IMR-90 (cell line): Measurements from ENCODE around the gene SEMA4F. TPM values are rescaled to one million over a fixed set of nuclear protein-coding genes. Genes with fewer than 3 reads are reported as not detected.

ENCODE experiments used
- ATAC-seq: fragments of 200-7000 bp; cut with Tn5 transposase; 2 replicates; pipeline ENCODE4 v1.9.1; 2020; ENCODE audit warnings: low read depth, mild to moderate bottlenecking, moderate library complexity
- BruUV-seq: library from RNA; stranded (reverse); fragments of 400-500 nt; replicated peaks from 2 replicates; lab custom pipeline; 2021; lab: Mats Ljungman, UMichigan
- CTCF ChIA-PET: fragments of 300-600 bp; formaldehyde crosslinking; extraction: SDS; loops from one replicate; lab custom pipeline; 2021; ENCODE audit warnings: antibody characterized with exemption; lab: Yijun Ruan, JAX
- POLR2A ChIA-PET: fragments of 300-600 bp; sonication (Branson Sonifier 250); formaldehyde crosslinking; loops from one replicate; lab custom pipeline; 2022; ENCODE audit warnings: antibody characterized with exemption; ENCODE audit not compliant: unreplicated experiment; lab: Charles Lee
- DNase-seq: peaks from one replicate; pipeline ENCODE4 v3.0.0; 2013
- H2AFZ ChIP-seq: replicated peaks from 2 replicates; pipeline ENCODE3; 2013; ENCODE audit warnings: low read length, mild to moderate bottlenecking; ENCODE audit not compliant: poor library complexity
- H2AK5ac ChIP-seq: 2 replicates; pipeline ENCODE4 v1.6.1; 2013; ENCODE audit warnings: low read depth, low read length, inconsistent platforms
- H2AK9ac ChIP-seq: replicated peaks from 2 replicates; pipeline ENCODE3; 2013; ENCODE audit warnings: mild to moderate bottlenecking, low read depth, low read length, moderate library complexity; ENCODE audit not compliant: poor library complexity
- H2BK120ac ChIP-seq: 2 replicates; pipeline ENCODE4 v1.6.1; 2013; ENCODE audit warnings: low read depth, low read length, inconsistent platforms
- H2BK15ac ChIP-seq: 3 replicates; pipeline ENCODE4 v1.6.1; 2013; ENCODE audit warnings: low read depth, low read length, inconsistent platforms
- H2BK20ac ChIP-seq: 2 replicates; pipeline ENCODE4 v1.6.1; 2013; ENCODE audit warnings: low read depth, mild to moderate bottlenecking, inconsistent platforms, low read length, moderate library complexity
- H2BK5ac ChIP-seq: 2 replicates; pipeline ENCODE4 v1.6.1; 2013; ENCODE audit warnings: mild to moderate bottlenecking, low read depth, low read length, inconsistent platforms; ENCODE audit not compliant: poor library complexity, severe bottlenecking
- H3K14ac ChIP-seq: replicated peaks from 2 replicates; pipeline ENCODE4 v1.6.1; 2013; ENCODE audit warnings: low read depth, low read length, inconsistent platforms
- H3K18ac ChIP-seq: 2 replicates; pipeline ENCODE4 v1.6.1; 2013; ENCODE audit warnings: low read depth, low read length, control low read depth
- H3K23ac ChIP-seq: 2 replicates; pipeline ENCODE4 v1.6.1; 2013; ENCODE audit warnings: low read depth, low read length, inconsistent platforms
- H3K27ac ChIP-seq: 2 replicates; pipeline ENCODE4 v1.5.1; 2013; ENCODE audit warnings: mild to moderate bottlenecking, control low read depth, low read length; ENCODE audit not compliant: insufficient read depth
- H3K27me3 ChIP-seq: 2 replicates; pipeline ENCODE4 v1.6.1; 2013; ENCODE audit warnings: low read length; ENCODE audit not compliant: control insufficient read depth, insufficient read depth
- H3K36me3 ChIP-seq: 2 replicates; pipeline ENCODE4 v1.6.1; 2013; ENCODE audit warnings: low read length, mixed read lengths; ENCODE audit not compliant: control insufficient read depth, insufficient read depth
- H3K4ac ChIP-seq: 2 replicates; pipeline ENCODE4 v1.6.1; 2013; ENCODE audit warnings: low read depth, low read length, inconsistent platforms
- H3K4me1 ChIP-seq: 2 replicates; pipeline ENCODE4 v1.6.1; 2013; ENCODE audit warnings: low read length, mixed read lengths; ENCODE audit not compliant: control insufficient read depth, insufficient read depth
- H3K4me2 ChIP-seq: 2 replicates; pipeline ENCODE4 v1.6.1; 2013; ENCODE audit warnings: low read depth, mild to moderate bottlenecking, control low read depth, low read length, moderate library complexity
- H3K4me3 ChIP-seq: 2 replicates; pipeline ENCODE4 v1.5.1; 2013; ENCODE audit warnings: low read depth, mild to moderate bottlenecking, control low read depth, low read length, moderate library complexity; ENCODE audit not compliant: insufficient read depth
- H3K56ac ChIP-seq: 2 replicates; pipeline ENCODE4 v1.6.1; 2013; ENCODE audit warnings: low read length, inconsistent platforms; ENCODE audit not compliant: insufficient read depth; ENCODE audit errors: extremely low read depth
- H3K79me1 ChIP-seq, 2 experiments: 2 replicates each; pipeline ENCODE4 v1.6.1; 2013; ENCODE audit warnings: low read length in 2 of 2, inconsistent platforms in 1 of 2, low read depth in 1 of 2
- H3K9ac ChIP-seq: 2 replicates; pipeline ENCODE4 v1.6.1; 2013; ENCODE audit warnings: low read depth, low read length, control low read depth
- H3K9me1 ChIP-seq: 2 replicates; pipeline ENCODE4 v1.6.1; 2013; ENCODE audit warnings: low read length, inconsistent platforms; ENCODE audit not compliant: insufficient read depth
- H3K9me3 ChIP-seq: 2 replicates; pipeline ENCODE4 v1.6.1; 2013; ENCODE audit warnings: low read length; ENCODE audit not compliant: control insufficient read depth, insufficient read depth
- H4K20me1 ChIP-seq: 2 replicates; pipeline ENCODE4 v1.6.1; 2013; ENCODE audit warnings: low read length, inconsistent platforms; ENCODE audit not compliant: insufficient read depth
- H4K5ac ChIP-seq: 2 replicates; pipeline ENCODE4 v1.6.1; 2013; ENCODE audit warnings: mild to moderate bottlenecking, low read depth, low read length, control low read depth
- H4K8ac ChIP-seq, 2 experiments: 2 replicates each; pipeline ENCODE4 v1.6.1; 2013; ENCODE audit warnings: low read depth in 2 of 2, low read length in 2 of 2, control low read depth in 1 of 2, inconsistent platforms in 1 of 2
- H4K91ac ChIP-seq: 2 replicates; pipeline ENCODE4 v1.6.1; 2013; ENCODE audit warnings: low read depth, low read length, inconsistent platforms; ENCODE audit not compliant: insufficient read depth
- BHLHE40 ChIP-seq: fragments of 150-350 bp; IDR thresholded peaks from 2 replicates; pipeline ENCODE4 v1.6.1; 2016; ENCODE audit warnings: mild to moderate bottlenecking, low read depth, low read length
- CEBPB ChIP-seq: IDR thresholded peaks from 2 replicates; pipeline ENCODE4 v1.6.1; 2012; ENCODE audit warnings: low read depth, low read length, improper control_type of control experiment
- CHD1 ChIP-seq: IDR thresholded peaks from 2 replicates; pipeline ENCODE4 v1.6.1; 2012; ENCODE audit warnings: low read depth, low read length, improper control_type of control experiment
- CTCF ChIP-seq: conservative IDR thresholded peaks from 2 replicates; pipeline ENCODE4 v1.5.1; 2012; ENCODE audit warnings: mild to moderate bottlenecking, low read depth, low read length, improper control_type of control experiment
- FOS ChIP-seq: fragments of 150-350 bp; IDR thresholded peaks from 2 replicates; pipeline ENCODE4 v1.6.1; 2016; ENCODE audit warnings: low read depth, low read length
- MAFK ChIP-seq: IDR thresholded peaks from 2 replicates; pipeline ENCODE4 v1.6.1; 2012; ENCODE audit warnings: low read depth, low read length, improper control_type of control experiment
- MAZ ChIP-seq: IDR thresholded peaks from 2 replicates; pipeline ENCODE4 v1.6.1; 2012; ENCODE audit warnings: low read depth, mild to moderate bottlenecking, low read length, improper control_type of control experiment, moderate library complexity, borderline replicate concordance
- MXI1 ChIP-seq: IDR thresholded peaks from 2 replicates; pipeline ENCODE4 v1.6.1; 2012; ENCODE audit warnings: low read depth, mild to moderate bottlenecking, low read length, moderate library complexity, borderline replicate concordance
- NFE2L2 ChIP-seq: fragments of 150-350 bp; IDR thresholded peaks from 2 replicates; pipeline ENCODE4 v1.6.1; 2016; ENCODE audit warnings: low read depth, mild to moderate bottlenecking, low read length
- POLR2A ChIP-seq: IDR thresholded peaks from 2 replicates; pipeline ENCODE4 v1.6.1; 2012; ENCODE audit warnings: mild to moderate bottlenecking, low read depth, low read length
- RAD21 ChIP-seq: IDR thresholded peaks from 2 replicates; pipeline ENCODE4 v1.6.1; 2012; ENCODE audit warnings: low read length, improper control_type of control experiment
- RCOR1 ChIP-seq: IDR thresholded peaks from 2 replicates; pipeline ENCODE4 v1.6.1; 2012; ENCODE audit warnings: mild to moderate bottlenecking, low read length, improper control_type of control experiment; ENCODE audit not compliant: insufficient replicate concordance
- RFX5 ChIP-seq: IDR thresholded peaks from 2 replicates; pipeline ENCODE4 v1.8.0; 2012; ENCODE audit warnings: low read depth, mild to moderate bottlenecking, low read length, moderate library complexity
- SMC3 ChIP-seq: fragments of 150-350 bp; IDR thresholded peaks from 2 replicates; pipeline ENCODE4 v1.6.1; 2016; ENCODE audit warnings: low read depth, mild to moderate bottlenecking, antibody characterized with exemption, low read length, moderate library complexity
- WGBS, 2 experiments: methylation state at CpG; one replicate each; pipeline versions ENCODE4 v1.1.5 to v1.1.7; 2013; ENCODE audit warnings: missing lambda C conversion rate in 2 of 2; ENCODE audit not compliant: insufficient read length in 1 of 2; ENCODE audit errors: extremely low coverage in 2 of 2; 5-methylcytosine and 5-hydroxymethylcytosine counted together
- dilution Hi-C: fragments of 300-500 bp; cut with HindIII; formaldehyde crosslinking; loops from one replicate; pipeline ENCODE4 v1.14.3; 2018; ENCODE audit warnings: low sequenced_read_pairs; ENCODE audit not compliant: unreplicated experiment
- in situ Hi-C: fragments of 300-500 bp; cut with MboI; formaldehyde crosslinking; loops from 3 replicates; pipeline ENCODE4 v1.14.3; 2019; ENCODE audit warnings: low sequenced_read_pairs, inconsistent platforms, mixed read lengths
- intact Hi-C: fragments of 100-400 bp; cut with micrococcal nuclease; formaldehyde crosslinking; loops from 2 replicates; pipeline ENCODE4 v1.10.0; 2022
- polyA plus RNA-seq, 3 experiments: library from polyadenylated mRNA; depleted of rRNA; stranded (reverse); fragments of >200 nt; gene quantifications; 2 replicates each; pipeline ENCODE4 v1.2.3, GENCODE V29; 2012; ENCODE audit warnings: low replicate concordance in 1 of 3
- total RNA-seq: library from RNA; depleted of rRNA; stranded (reverse); fragments of >200 nt; gene quantifications from 2 replicates; pipeline ENCODE4 v1.2.3, GENCODE V29; 2012
- TF ChIP-seq, protein P1 (sequence below): fragments of 150-350 bp; IDR thresholded peaks from 2 replicates; pipeline ENCODE4 v1.6.1; 2016; ENCODE audit warnings: low read depth, mild to moderate bottlenecking, low read length, moderate library complexity, borderline replicate concordance
- TF ChIP-seq, protein P2 (sequence below): fragments of 150-350 bp; IDR thresholded peaks from 2 replicates; pipeline ENCODE4 v1.6.1; 2017; ENCODE audit warnings: mild to moderate bottlenecking, antibody characterized with exemption, low read length, low read depth

SEMA4F gene
- total and polyA plus RNA-seq, 2 of the 4 experiments (the other 2 are of a cell fraction): 4.7 to 7.5 TPM

DNA sequence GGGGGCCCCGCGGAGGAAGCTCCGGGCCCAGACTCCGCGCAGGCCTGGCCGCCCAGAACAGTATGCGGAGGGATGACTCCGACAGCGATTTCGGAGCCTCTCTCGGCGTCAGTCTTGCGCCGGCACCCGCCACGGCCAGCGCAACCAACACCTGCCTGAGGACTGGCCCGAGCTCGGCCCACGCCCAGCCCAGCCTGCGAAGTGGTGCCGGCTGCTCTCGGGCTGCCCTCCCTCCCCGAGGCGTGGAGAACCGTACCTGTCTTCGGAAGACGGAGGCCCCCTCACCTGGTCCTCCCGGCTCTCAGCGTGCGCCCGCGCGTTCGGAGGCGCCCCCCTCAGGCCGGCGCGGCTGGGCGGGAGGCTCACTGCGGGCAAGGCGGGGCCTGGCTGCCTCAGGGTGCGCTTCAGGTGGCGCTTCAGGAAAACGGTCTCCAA lies 6.0 kb upstream of the SEMA4F start, which contains the start of gene M1AP:
TSS of gene M1AP (minus strand) at position 322 of the 435 bp plus-strand sequence. CDS start 8,055 bp downstream, outside the sequence.
- Histone ChIP-seq H3K27ac (no peak within 1 kb of the TSS), H3K9me3 (no peaks in the 10 kb centered on the region), H4K91ac (no peak within 1 kb of the TSS), H4K5ac (no peak within 1 kb of the TSS), H2BK120ac (no peak within 1 kb of the TSS), H3K36me3 (no peaks in the 10 kb centered on the region), H3K79me1 (no peaks in the 10 kb centered on the region), H3K27me3 (peaks cover 32% of the 10 kb centered on the region), H3K4me3 (no peak within 1 kb of the TSS; the same call in 1 of the 2 replicates), H4K8ac (no peak within 1 kb of the TSS), H3K4ac (no peak within 1 kb of the TSS), H3K4me1 (no peaks in the 10 kb centered on the region), H2AK9ac (no peak within 1 kb of the TSS), H3K9me1 (no peaks in the 10 kb centered on the region), H2BK20ac (no peak within 1 kb of the TSS), H2BK5ac (no peak within 1 kb of the TSS), H3K9ac (no peak within 1 kb of the TSS), H3K4me2 (peak within 1 kb of the TSS; percentile 46; the same call in 1 of the 2 replicates), H4K20me1 (no peaks in the 10 kb centered on the region), H3K14ac (no peak within 1 kb of the TSS), H2AK5ac (no peak within 1 kb of the TSS), H2AFZ (peak within 1 kb of the TSS; percentile 77), H3K18ac (no peak within 1 kb of the TSS), H3K23ac (0 out of 2 replicates have a peak within 1 kb of the TSS, but pooled peaks have one; percentile 7), H2BK15ac (no peak within 1 kb of the TSS), H3K56ac (no peak within 1 kb of the TSS)
- dilution Hi-C loops (no loop called here), in situ Hi-C loops (no loop called here), intact Hi-C loops (no loop called here)
- CTCF ChIA-PET: no interaction called here
- WGBS, 2 experiments: 19% methylated on average over 19 of the region's 45 CpGs; no CpG with 5 or more reads in 1 of the 2 experiments
- POLR2A ChIA-PET: no interaction called here
- TF ChIP-seq, protein P1, sequence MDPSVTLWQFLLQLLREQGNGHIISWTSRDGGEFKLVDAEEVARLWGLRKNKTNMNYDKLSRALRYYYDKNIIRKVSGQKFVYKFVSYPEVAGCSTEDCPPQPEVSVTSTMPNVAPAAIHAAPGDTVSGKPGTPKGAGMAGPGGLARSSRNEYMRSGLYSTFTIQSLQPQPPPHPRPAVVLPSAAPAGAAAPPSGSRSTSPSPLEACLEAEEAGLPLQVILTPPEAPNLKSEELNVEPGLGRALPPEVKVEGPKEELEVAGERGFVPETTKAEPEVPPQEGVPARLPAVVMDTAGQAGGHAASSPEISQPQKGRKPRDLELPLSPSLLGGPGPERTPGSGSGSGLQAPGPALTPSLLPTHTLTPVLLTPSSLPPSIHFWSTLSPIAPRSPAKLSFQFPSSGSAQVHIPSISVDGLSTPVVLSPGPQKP: no peak
- TF ChIP-seq POLR2A (no peak), CHD1 (no peak), MAFK (no peak), BHLHE40 (no peak), RAD21 (no peak), RCOR1 (no peak), MAZ (no peak), CTCF (no peak), FOS (no peak), SMC3 (no peak), CEBPB (no peak), MXI1 (no peak), NFE2L2 (no peak), RFX5 (no peak)
- TF ChIP-seq, protein P2, sequence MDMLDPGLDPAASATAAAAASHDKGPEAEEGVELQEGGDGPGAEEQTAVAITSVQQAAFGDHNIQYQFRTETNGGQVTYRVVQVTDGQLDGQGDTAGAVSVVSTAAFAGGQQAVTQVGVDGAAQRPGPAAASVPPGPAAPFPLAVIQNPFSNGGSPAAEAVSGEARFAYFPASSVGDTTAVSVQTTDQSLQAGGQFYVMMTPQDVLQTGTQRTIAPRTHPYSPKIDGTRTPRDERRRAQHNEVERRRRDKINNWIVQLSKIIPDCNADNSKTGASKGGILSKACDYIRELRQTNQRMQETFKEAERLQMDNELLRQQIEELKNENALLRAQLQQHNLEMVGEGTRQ: no peak
- DNase-seq (no peak), ATAC-seq (peak; percentile 11; the same call in 1 of the 2 replicates)
- BruUV-seq: no TSS peak
